Brain pericyte (primary cell): ENCODE measurements around the gene FBXO8.
"Not testable (repeated sequence)": the region's sequence is repeated elsewhere in the genome, so short reads cannot be mapped to it uniquely, and the experiment has no call there.

ENCODE experiments used
- DNase-seq: peaks from one replicate; pipeline ENCODE4 v3.0.0-alpha.2; 2012; ENCODE audit warnings: low read depth, low spot score

Gene FBXO8

DNA sequence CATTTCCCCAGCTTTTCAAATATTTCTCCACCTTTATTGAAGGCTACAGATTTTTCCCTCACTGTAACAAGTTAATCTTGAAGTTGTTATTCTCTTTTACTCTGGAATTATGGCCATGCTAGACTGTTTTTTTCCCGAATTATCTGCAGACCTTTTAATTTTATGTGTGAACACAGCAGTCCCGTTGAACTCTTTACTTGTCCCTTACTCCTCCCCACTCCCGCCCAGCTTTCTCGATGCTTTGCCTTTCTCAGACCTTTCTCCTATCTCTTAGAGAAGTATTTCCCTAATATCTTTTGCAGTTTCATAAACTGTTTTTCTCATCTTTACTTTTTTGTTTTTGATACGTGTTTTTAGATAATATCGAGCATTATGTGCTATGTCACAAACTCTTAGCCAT is 1.0 kb upstream of the FBXO8 start:
- no peak for DNase-seq

DNA sequence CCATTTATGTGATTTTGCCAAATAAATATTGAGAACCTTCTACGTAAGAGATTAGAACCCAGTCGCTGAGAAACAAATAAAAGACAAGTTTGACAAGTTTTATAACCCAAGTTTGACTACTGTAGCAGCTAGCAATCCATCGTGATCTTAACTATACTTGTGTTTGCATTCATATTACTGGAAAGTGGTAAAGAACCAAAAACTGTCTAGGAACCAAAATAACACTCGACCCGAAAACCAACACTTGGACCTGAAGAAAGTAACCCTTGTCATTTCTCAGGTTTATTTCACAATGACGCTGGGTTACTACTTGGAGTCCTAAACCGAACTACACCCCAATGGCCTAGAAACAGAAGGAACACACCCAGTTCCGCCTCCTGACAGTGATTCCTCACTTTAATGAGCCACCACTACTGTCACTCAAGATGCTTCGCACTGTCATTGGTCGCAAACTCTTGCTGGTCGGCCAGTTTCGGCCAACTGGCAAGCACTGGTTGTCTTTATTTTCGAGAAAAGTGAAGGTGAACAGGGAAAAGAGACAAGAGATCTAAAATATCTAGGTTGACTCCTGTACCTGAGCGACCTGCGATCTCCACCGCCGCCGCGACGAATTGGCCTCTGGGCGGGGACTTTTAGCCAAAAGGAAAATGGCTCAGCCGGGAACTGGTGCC is 496 bp downstream of the FBXO8 start:
- DNase-seq = peak; percentile 81

DNA sequence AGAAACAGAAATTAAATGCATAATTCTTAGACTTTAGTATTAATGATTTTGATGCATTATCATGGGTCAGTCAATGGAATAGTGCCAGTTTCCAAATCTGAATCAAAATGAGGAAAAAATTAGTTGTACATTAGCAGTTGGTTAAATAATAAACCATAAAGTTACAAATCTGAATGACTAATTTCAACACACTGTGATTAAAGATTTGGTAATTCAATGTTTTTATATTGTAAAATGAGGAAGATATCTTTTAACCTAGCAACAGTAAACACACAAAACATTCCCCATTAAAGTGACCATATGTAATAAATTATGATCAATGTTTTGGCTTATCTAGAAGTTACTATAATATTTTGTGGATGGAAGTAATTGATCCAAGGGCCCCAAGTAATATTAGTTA is 1.6 kb downstream of the FBXO8 start:
- DNase-seq = no peak

DNA sequence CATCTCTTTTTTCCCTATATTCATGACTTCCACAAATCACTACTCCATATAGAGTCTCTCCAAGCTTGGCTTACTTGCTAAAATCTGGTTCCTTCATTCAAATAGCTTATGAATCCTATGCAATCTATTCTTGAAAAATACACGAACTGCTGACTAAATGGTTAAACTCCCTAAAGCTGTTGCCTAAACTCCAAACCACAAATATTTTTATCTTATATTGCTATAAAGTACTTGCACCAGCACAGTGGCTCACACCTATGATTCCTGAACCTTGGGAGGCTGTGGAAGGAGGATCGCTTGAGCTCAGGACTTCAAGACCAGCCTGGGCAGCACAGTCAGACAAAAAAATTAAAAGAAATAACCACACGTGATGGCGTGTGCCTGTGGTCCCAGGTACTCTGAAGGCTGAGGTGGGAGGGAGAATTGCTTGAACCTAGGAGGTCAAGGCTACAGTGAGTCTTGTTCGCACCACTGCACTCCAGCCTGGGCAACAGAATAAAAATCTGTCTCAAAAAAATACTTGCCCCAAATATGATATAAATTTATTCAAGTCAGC is 2.2 kb downstream of the FBXO8 start:
- DNase-seq = no peak

DNA sequence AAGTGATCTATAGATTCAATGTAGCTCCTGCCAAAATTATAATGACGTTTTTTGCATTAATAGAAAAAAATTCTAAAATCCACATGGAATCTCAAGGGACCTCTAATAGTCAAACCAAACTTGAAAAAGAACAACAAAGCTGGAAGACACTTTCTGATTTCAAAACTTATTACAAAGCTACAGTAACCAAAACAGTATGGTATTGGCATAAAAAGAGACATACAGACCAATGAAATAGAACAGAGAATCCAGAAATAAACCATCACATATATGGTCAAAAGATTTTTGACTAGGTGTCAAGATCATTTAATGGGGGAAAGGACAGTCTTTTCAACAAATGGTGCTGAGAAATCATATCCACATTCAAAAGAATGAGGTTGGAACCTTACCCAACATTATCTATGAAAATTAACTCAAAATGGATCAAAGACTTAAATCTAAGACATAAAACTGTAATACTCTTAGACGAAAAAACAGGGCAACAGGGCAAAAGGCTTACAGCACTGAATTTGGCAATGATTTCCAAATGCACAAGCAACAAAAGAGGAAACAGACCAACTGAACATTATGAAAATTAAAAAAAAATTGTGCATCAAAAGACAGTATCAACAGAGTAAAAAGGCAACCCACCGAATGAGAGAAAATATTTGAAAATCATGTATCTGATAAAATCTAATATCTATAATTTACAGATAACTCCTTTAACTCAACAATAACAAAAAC is 3.9 kb downstream of the FBXO8 start:
- no peak for DNase-seq

DNA sequence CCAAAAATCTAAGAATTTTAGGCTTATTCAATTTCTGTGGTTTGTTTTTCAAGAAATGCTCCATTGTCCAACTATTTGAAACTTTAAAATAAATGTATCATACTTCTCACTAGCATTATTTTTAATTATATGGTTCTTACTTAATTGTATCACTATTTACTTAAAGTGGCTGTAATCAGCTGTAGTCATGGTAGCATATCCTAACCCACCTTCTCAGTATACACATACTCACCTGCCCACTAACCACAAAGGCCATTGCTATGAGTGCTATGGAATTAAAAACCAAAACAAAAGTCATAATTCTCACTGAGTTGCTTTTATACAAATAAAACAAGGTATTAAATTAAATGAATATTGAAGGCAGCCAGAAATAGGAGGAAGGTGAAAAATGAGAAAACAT is 5.0 kb downstream of the FBXO8 start:
- DNase-seq = no peak

DNA sequence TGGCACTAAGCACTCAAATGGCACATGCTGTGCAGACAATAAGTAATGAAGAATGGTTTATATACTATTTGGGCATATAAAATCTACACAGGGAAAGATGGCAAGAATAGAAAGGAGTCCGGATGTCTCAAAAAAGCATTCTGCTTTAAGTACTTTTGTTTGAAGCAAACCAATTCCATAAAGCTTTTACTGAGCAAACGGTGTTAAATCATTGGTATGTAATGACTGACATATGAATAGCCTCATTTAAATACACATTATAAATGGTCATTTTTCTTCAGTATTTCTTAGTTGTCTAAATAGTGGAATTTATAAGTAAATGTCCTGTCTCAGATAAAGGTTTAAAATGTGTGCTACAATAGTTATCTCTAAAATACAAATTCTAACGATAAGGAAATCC is 6.0 kb downstream of the FBXO8 start:
- DNase-seq = no peak

DNA sequence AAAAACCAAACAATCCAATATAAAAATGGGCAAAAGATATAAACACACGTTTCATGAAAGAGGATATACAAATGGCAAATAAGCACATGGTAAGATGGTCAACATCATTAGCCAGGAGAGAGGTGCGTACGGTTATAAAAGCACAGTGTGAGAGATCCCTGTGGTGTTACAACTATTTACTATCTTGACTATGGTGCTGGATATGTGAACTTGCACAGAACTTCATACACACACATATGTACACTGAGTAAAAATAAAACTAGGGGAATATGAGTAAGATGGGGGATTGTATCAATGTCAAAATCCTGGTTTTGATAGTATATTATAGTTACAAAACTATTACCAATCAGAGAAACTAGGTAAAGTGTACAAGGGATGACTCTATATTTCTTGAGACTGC is 8.4 kb downstream of the FBXO8 start:
- no peak for DNase-seq

DNA sequence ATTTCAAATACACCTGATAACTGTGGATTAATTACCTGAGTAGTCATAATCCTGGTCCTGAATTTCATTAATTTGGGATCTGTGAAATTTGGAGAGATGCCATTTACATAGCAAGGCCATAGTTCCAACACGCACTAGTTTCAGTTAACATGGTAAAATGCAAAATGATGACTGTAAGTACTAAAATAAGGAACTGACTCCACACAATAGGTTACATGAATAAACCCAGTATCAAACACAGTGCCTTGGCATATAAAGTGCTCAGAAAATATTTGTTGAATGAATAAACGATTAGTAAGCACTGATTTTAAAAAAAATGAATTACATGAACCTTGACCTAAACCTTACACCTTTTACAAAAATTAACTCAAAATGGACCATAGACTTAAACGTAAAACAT is 9.0 kb downstream of the FBXO8 start:
- DNase-seq = no peak

DNA sequence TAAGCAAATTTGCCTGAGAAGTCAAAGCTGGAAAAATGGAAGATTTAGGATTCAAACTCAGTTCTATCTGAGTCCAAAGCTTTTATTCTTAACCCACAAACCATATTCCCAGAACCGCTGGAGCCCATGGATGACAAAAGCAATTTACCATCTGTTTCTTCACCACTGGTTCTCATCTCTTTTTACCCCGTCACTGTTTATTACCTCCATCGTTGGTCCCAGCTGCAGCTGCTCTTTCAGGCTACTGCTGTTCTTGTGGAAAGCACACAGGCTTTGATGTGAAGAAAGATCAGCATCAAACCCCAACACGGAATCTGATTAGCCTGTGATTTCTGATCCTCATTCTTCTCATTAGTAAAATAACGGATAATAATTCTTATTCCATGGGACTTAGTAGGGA is 9.5 kb downstream of the FBXO8 start:
- no peak for DNase-seq

DNA sequence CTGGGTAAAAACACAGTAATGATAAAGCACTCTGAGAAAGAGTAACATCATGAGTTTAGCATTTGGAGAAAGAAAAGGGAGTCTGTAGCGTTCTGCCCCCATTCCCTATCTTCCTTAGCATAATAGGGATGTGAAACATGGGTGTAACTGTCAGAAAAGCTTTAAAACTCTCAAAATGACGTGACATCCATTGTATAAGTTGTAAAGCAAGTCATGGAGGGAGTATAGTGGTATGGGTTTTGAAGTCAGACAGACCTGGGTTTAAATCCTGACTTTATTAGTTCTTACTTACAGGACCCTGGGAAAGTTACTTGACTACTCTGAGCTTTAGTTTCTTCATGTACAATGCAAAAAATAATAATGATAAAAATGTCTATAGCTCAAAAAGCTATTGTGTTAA is 17.1 kb downstream of the FBXO8 start:
- DNase-seq = no peak

DNA sequence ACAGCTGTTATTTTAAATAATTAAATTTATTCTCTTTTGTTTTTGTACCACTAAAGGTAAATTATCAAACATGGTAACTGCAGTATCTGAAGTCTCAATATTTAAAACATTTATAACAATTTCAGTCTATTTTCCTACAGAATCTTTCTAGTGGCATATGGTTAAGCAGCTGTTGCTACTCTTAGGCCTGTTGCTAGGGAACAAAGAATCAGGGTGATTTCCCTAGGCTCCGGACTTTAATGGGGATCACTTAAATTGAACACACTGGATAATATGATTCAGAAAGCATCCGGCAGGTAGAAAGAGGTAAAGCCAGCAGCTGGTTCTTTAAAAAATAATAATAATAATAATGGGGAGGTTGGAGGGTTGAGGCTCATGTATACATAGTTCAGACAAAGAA is 17.6 kb downstream of the FBXO8 start:
- DNase-seq = no peak

DNA sequence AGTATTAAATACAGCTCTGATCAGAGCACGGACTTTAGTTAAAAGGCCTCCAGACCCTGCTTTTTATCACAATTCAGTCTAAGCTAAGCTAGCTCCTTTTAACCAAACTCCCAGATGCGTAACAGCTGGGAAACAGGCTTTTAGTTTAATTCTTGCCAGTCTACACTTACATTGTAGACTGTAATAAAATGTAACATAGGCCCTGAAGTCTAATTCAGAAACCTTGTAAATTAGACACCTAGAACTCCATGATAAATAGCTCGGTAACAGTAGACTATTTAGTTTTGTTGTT is 20.1 kb downstream of the FBXO8 start:
- DNase-seq = no peak

DNA sequence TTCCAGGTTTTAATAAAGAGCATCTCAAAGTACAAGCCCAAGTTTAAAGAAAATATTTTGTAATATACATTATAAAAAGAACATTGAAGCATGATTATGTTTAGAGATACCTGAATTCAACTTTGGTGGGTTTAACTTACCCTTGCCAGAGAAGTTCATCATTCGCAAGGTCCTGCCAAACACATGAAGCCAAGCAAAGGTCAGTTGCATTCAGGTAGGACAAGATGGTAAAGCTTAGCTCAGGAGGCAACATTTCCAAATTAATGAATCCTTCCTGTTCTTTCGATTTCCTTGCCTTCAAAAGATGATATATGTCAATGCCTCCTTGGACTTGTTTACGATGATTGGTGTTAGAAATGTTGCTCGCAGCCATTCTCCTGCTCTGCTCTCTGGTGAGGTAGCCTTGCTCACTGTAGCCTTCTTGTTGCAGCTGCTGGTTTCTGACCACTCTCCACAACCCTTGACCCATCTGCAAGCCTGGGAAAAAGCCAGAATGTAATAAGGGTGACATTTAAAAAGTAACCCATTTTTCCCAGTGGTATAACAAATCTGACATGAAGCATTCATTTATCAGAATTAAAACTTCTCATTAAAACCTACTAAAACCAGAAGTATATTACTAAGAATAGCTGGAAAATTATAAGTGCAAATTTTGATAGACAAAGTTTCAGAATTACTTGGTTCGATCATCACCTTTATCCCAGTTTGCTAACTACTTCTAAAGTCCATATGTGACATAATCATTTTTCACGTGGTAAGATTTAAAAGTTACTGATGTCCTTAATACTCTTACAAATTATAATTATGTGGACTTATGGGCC is 20.6 kb downstream of the FBXO8 start:
- DNase-seq = no peak

DNA sequence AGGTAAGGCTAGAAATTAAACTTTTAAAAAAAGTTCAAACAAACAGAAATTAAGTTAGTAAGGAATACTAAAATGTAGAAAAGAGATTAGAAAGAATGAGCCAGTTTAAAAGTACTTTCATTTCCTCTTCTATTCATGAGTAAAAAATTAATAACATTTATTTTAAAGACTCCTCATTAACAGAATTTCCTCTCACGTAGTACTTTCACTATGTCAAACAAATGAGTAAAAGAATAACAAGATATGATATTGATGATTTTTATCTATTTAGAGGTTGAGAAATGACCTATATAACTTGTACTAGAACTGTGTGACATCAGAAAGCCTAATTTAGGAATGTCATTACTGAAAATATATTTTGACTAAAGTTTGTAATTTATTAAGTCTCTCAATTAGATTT is 22.0 kb downstream of the FBXO8 start:
- DNase-seq = not testable (repeated sequence)

DNA sequence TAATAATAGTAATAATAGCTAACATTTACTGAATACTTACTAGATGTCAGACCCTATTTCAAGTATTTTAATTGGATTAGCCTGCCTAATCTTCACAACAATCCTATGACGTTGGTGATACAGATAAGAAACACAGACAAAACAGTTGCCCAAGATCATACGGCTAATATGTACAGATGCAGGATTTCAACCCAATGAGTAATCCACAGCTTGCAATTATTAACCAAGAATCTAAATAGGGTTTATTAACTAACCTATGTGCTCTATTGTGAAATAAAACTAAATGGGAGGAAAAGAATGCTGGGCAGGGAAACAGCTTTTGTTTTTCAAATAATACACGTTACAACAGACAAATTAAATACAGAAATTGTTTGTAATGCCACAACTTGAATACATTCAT is 23.4 kb downstream of the FBXO8 start:
- DNase-seq = no peak

DNA sequence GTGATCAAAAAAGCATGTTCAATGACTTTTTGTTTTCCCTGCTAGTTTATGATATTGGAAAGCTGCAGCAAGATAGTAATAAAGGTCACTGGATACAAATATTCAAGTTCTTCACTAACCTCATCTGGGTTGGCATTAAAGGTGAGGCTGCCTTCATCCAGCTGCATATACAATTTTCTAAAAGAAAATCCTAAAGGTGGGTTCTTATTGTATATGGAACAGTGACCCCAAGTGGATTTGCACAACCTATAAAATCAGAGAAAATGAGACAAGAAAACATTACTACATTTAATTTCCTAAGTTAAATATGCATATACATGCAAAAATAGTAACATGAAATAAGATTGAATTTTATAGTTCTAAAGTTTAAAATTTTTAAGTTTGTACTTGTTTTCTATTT is 23.9 kb downstream of the FBXO8 start:
- DNase-seq = no peak

DNA sequence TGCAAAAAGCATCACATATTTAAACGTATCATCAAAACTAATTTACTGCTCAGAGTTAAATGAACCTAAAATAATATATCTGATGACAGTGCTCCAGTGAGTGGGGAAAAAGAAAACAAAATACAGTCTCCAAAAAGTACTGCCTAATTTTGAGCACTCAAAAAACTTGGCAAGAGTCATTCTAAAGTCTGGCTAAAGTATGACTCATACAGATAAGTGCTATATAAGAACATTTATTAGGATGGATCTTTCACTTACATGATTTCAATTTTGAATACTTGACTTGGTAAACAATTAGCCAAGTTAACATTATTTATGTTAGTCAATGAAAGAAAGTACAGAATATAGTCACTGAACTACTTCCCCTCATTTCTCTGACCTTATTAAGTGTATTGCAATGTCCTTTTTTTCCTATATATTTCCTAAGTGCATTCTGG is 27.2 kb downstream of the FBXO8 start:
- peak; percentile 2 for DNase-seq

DNA sequence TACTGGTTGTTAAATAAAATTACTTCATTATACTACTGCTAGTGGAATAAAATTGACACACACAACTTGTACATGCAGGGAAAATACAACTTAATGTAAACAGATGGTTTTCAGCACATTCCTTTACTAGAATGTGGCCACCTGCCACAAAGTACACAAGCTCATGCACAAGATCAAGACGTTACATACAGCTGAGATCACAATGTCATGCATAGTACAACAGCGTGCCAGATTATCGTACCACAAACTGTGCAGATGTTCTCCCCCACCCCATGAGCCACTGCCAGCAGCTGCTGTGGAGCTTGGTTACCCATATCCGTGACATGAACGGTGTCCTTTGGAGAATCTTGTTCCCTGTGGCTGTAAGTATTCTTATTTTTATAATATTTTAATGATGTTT is 27.7 kb downstream of the FBXO8 start:
- peak; percentile 8 for DNase-seq

DNA sequence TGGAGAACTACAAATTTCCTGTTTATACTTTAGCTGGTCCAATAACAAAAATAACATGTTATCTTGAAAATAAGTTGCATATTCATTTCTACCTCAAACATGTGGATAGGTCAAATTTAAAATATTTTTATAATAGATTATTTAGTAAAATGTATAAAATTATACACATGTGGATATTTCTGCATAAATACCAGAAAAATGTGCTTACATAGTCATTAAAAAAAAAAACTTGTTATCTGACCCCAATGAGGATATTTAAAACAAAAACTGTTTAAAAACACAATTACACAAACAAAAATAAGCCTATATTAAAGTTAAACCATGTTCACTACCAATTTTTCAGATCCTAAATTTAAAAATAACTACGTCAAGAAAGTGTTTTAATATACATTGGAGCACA is 28.1 kb downstream of the FBXO8 start:
- DNase-seq = no peak

DNA sequence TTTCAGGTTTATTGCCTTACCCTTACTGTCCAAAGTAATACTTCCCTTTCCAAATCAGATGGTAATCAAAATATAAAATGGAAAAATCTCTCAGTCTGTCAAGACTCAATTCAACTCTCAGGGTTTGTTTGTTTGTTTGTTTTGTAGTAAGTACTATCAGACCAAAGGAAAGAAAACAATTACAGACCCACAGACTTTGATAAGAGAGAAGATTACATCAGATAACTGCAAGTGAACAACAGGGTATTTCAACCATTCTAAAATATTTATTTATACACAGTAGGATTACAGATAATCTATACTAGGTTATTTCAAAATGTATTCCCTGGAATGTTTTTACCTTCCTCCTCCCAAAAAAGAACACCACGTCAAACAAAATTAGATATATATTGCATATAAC is 28.9 kb downstream of the FBXO8 start:
- DNase-seq = no peak

DNA sequence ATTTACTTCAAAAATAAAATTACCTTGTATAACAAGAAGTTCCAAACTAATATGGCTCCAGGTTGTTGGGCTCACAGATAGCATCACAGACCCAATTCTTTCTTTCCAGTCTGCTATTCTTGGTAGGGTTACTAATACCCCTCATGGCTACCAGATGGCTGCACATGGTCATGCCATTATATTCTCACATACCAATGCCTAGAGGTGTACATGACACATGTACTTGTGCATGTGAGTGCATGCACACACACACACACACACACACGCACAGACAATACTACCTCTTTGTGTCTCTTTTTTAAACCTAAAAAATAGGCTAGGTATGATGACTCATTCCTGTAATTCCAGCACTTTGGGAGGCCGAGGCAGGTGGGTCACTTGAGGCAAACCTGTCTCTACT is 31.1 kb downstream of the FBXO8 start:
- DNase-seq = no peak

DNA sequence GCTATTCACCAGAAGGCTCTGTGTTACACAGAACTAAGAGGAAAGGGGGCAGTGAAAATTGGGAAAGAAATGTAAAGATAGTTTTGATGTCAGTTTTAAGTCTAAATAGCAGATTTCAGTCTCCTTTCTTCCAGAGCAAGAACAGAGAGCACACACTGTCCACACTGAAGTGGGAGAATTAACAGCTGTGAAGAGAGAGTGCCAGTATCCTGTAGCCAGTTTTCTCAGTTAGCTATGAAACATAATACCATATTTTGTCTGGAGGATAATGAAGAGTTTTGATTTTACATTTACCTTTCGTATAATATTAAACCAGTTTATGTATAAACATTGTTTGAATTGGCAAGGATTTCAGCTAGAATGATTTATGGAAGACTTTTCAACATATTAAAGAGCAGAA is 35.1 kb downstream of the FBXO8 start:
- no peak for DNase-seq
